Measurements from ENCODE around the gene RNF224.

DNA sequence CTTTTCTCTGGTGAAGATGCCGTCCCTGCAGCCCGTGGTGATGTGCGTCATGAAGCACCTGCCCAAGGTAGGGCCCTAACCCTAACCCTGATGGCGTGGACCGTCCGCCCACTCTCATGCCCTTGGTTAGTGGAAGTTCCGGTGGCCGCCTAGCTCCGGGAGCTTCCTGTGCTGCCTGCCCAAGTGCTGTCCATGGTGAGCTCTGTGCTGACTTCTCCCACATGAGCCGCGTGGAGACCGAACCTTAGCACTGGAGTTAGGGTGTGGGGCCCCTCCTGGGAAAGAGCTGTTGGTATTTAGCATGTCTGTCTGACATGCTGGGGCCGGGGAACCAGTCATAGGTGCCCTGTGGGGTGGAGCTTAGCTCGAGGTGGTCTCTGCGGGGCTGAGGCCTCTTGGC is 29.1 kb downstream of the RNF224 start:
- TF ChIP-seq, protein P1, sequence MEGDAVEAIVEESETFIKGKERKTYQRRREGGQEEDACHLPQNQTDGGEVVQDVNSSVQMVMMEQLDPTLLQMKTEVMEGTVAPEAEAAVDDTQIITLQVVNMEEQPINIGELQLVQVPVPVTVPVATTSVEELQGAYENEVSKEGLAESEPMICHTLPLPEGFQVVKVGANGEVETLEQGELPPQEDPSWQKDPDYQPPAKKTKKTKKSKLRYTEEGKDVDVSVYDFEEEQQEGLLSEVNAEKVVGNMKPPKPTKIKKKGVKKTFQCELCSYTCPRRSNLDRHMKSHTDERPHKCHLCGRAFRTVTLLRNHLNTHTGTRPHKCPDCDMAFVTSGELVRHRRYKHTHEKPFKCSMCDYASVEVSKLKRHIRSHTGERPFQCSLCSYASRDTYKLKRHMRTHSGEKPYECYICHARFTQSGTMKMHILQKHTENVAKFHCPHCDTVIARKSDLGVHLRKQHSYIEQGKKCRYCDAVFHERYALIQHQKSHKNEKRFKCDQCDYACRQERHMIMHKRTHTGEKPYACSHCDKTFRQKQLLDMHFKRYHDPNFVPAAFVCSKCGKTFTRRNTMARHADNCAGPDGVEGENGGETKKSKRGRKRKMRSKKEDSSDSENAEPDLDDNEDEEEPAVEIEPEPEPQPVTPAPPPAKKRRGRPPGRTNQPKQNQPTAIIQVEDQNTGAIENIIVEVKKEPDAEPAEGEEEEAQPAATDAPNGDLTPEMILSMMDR (IDR thresholded peaks at IDR 0.05) = no peak
- TF ChIP-seq POLR2A (IDR thresholded peaks at IDR 0.05) = no peak

Data from adrenal gland (tissue), 5 donors.